Stimulated activated CD4-positive, alpha-beta T cell treated with anti-CD3 and anti-CD28 coated beads, Interleukin-2, amount 100 ng/mL, for 4 hours (primary cell): ENCODE results near the gene DGCR2.
"Not testable (repeated sequence)": the region's sequence is repeated elsewhere in the genome, so short reads cannot be mapped to it uniquely, and the experiment has no call there.

Source experiments
- DNase-seq: peaks from one replicate; pipeline ENCODE4 v3.0.0-alpha.2; 2020; ENCODE audit warnings: low read depth

DGCR2 gene

GRCh38 chr22:19059481-19060278, 62.5 kb downstream of the DGCR2 start:
- DNase-seq = no peak

- DNase-seq = no peak
Measured at GRCh38 chr22:19058713-19059451, 63.3 kb downstream of the DGCR2 start.

GRCh38 chr22:19057999-19058491, 64.2 kb downstream of the DGCR2 start:
- no peak for DNase-seq

- no peak for DNase-seq
Measured at GRCh38 chr22:19057539-19057938, 64.7 kb downstream of the DGCR2 start.

GRCh38 chr22:19056951-19057401, 65.2 kb downstream of the DGCR2 start:
- no peak for DNase-seq

GRCh38 chr22:19055801-19056200, 66.4 kb downstream of the DGCR2 start:
- DNase-seq = no peak

- no peak for DNase-seq
Measured at GRCh38 chr22:19052941-19053541, 69.2 kb downstream of the DGCR2 start.

GRCh38 chr22:19051381-19052072, 70.7 kb downstream of the DGCR2 start:
- DNase-seq = no peak

- not testable (repeated sequence) for DNase-seq
Measured at GRCh38 chr22:19050847-19051246, 71.4 kb downstream of the DGCR2 start.

GRCh38 chr22:19050117-19050516, 72.1 kb downstream of the DGCR2 start:
- no peak for DNase-seq

- DNase-seq = no peak
Measured at GRCh38 chr22:19048531-19048930, 73.7 kb downstream of the DGCR2 start.

GRCh38 chr22:19047993-19048392, 74.2 kb downstream of the DGCR2 start:
- no peak for DNase-seq

GRCh38 chr22:19046719-19047609, 75.2 kb downstream of the DGCR2 start:
- no peak for DNase-seq

GRCh38 chr22:19046287-19046686, 75.9 kb downstream of the DGCR2 start:
- DNase-seq = no peak

- no peak for DNase-seq
Measured at GRCh38 chr22:19045094-19045493, 77.1 kb downstream of the DGCR2 start.

- no peak for DNase-seq
Measured at GRCh38 chr22:19044381-19044780, 77.8 kb downstream of the DGCR2 start.

GRCh38 chr22:19043121-19044085, 78.8 kb downstream of the DGCR2 start:
- no peak for DNase-seq

GRCh38 chr22:19042285-19043120, 79.7 kb downstream of the DGCR2 start:
- DNase-seq = no peak

- no peak for DNase-seq
Measured at GRCh38 chr22:19041704-19042074, 80.5 kb downstream of the DGCR2 start.
